ENCODE data around the gene SETD1B.
"Not testable (repeated sequence)": the region's sequence is repeated elsewhere in the genome, so short reads cannot be mapped to it uniquely, and the experiment has no call there.

Gene SETD1B

DNA sequence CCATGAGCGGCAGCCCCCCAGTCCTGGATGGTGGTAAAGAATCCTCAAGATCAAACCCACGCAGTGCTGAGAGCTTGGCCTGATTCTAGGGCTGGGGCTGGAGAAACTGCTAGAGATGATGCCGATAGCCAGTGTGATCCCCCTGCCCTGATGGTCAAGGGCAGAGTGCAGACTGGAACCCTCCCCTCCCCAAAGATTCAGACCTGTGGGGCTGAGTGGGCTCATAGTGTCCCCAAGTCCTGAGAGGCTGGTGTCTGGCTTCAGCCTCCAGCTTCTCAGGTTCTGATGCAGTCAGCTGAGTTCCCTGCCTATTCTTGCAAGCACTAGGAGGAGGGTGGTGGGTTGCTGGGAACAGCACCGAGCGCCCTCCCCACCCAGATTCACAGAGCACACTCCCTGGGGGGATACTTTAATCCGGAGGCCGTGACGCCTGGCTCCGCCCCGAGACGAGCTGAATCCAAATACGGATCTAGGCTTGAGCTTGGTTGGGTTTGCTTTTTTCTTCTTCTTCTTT is 22.3 kb upstream of the SETD1B start:
- no peak for DNase-seq

DNA sequence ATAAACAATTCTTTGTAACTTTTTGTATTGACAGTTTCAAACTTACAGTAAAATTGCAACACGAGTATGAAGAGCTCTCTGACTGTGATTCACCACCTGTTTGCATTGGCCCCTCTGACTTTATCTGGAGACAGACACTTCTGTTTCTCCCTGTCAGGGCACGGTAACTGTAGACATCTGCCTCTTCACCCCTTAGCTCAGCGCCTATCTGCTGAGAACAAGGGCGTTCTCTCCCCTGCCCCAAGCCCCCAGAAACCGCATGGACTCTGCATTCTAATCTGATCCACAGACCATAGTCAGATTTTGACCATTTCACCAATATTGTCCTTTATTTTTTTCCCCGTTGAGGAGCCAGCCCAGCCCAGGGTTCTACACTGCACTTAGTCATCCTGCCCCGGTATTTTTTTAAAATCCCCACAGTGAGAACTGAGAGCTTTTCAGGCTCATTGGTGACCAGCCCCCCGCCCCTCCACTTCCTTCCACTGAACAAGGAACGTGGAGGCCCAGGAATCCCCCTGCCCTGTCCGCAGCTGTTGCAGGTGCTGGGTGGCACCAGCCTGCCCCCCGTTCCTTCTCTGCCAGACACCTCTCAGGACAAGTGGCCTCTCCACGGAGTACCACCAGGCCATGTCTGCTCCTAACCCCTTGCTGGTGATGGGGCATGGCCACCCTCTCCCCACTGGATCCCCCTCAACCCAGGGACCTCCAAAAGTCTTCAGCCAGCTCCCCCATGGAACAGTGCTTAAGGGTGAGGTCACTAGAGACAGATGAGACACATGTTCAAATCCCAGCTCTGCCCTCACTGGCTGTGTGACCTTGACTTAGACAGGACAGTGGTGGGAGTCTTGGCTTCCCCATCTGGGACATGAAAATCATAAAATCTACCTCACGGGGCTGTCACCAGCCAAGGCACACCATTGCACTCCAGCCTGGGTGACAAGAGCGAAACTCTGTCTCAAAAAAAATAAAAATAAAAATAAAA is 21.5 kb upstream of the SETD1B start:
- DNase-seq: no peak

DNA sequence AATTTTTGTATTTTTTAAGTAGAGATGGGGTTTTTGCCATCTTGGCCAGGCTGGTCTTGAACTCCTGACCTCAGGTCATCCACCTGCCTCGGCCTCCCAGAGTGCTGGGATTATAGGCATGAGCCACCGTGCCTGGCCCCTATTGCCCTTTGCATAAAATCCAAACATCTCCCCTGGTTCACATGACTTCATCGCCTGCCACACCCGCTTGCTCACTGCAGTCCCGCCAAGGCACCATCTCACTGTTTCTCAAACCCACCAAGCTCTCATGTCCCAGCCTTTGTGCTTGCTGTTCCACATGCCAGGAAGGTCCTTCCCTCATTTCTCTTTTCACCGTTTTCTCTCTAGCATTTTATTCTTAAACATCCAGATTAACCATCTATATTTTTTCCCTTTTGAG is 20.0 kb upstream of the SETD1B start:
- no peak for DNase-seq

GRCh38 chr12:121784460-121784859 is 19.3 kb upstream of the SETD1B start:
- DNase-seq: no peak

- no peak for DNase-seq
Measured at GRCh38 chr12:121786440-121786825, 17.4 kb upstream of the SETD1B start.

- DNase-seq: no peak
Measured at GRCh38 chr12:121787063-121788025, 16.5 kb upstream of the SETD1B start.

DNA sequence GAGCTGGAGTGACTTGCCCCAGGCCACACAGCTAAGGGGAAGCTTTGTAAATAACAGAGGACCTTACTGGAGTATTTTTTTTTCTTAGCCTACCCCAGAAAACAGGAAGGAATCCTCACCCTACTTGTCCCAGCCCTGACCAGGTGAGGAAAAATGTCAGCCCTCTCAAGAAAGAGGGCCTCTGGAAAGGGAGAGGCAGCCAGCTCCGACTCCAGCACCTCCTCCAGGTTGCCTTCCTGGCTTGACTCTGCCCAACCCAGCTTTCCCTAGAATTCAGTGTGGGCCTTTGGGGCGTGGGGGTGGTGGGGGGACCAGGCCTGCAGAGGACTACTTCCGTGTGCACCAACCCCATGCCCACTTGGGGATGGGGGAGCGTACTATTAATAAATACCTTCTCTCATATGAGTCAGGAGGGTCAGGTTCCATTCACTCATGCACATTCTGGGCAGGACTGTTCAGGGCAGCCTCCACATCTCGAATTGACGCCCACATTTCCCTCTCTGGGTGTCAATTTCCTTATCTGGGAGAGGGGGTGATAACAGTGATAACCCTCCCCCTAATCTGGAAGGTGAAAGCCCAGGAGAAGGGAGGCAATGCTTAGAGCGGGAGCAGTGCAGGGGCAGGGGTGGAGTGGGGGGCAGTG is 15.5 kb upstream of the SETD1B start:
- no peak for DNase-seq

- no peak for DNase-seq
Measured at GRCh38 chr12:121789233-121789781, 14.5 kb upstream of the SETD1B start.

- no peak for DNase-seq
Measured at GRCh38 chr12:121789800-121790728, 13.7 kb upstream of the SETD1B start.

- not testable (repeated sequence) for DNase-seq
Measured at GRCh38 chr12:121790785-121791184, 13.0 kb upstream of the SETD1B start.

- no peak for DNase-seq
Measured at GRCh38 chr12:121791671-121792551, 11.9 kb upstream of the SETD1B start.

DNA sequence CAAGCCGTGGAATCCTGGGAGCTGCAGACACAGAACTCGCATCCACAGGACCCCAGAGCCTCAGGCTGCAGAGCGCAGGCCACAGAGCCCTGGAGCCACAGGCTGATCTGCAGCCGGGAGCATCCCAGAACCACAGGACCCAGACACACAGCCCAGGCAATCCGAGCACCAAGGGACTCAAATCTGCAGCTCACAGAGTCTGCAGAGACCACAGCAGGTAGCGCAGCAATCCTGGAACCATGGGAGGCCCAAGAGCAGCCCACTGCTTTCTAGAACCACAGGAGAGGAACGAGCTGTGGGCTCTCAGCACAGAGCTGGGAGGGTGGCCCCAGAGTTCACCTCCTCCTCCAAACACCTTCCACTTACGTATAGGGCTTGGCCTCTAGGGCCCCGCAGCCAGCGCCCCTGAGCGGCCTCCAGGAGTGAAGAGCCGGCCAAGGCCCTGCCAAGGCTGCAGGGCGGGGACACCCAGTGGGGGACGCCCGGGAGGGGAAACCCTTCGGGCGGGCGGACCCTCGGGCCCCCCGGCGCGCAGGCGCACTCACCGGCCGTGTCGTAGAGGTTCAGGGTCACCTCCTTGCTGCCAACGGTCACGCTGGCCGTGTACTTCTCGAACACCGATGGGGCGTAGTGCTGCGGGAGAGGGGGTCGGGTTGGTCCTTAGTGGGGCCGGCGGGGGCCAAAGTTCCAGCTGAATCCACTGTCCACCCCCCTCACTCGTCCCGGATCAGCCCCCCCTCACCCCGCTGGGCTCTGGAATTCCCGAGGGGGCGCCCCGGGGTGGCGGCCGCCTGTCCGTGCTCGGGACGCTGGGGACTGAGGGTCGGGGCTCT is 11.0 kb upstream of the SETD1B start:
- no peak for DNase-seq

DNA sequence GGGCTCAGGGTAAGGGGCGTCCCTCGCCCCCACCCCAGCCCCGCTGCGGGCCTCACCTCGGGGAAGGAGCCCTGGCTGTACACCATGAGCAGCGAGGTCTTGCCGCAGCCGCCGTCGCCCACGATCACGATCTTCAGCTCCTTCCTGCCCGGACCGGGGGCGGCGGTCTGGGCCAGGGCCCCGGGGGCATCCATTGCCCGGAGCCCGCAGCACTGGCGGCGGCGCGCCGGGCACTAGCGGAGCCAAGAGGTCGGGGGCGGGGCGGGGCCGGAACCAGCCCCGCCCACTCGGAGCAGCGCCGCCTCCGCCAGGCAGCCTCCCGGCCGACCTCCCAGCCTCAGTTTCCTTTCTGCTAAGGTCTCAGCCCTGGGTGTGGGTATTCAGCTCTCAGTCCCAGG is 10.4 kb upstream of the SETD1B start, which contains the start of gene RHOF:
TSS of gene RHOF (minus strand) at position 249 of the 398 bp plus-strand sequence. CDS start at position 194, 55 bp downstream.
- DNase-seq: no peak

DNA sequence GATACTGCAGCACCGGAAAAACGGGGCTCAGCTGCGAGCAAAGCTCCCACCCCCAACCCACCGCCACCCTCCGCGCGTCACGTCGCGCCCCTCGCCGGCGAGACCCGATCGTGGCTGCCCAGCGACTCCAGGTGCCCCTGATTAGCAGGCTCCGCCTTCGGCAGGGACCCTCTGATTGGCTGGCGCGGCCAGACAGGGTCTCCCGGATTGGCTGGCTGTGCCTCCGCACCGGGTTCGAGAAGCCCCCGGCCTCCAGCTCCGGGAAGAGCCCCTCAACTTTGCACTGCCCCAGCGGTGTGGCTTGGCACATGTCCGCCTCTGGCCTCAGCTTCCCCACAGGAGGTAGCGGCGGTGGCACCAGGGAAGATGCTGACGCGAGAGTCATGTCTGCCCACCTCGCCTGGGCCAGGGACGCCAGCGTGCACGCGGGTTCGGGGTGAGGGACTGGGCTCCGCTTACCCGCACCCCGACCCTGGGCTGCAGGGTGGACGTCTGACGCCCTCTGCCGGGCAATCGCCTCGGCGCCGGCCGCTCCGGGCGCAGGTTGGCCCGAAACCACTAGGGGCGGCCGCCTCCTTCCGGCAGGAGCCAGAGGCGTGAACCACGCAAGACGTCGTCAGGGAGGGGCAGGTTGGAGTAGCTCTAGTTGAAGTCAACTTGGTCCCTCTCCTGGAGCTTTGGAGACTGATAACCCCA is 9.8 kb upstream of the SETD1B start:
- DNase-seq: no peak

DNA sequence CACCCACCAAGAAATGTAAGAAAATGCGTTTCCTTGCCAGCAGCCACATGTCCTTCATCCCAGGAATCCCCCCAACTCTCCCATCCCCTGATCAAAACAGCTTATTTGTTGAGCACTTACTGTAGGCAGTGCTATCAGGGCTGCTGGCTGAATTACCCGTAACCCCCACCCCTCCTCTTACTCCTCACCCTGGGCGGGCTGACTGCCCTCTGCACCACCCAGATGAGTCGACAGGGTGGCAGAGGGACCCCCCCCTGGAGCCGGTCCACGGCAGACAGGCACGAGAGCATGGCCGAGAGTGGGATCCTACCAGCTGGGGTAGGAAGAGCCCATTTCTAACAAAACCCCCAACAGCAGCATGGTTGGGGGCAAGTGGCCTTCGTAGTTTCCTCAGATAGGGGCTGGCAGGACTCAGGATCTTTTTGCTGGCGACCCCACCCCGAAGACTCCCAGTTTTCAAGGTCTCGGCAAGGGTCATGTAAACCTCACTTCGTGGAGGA is 9.2 kb upstream of the SETD1B start:
- DNase-seq: no peak

- DNase-seq: peak; percentile 26
Measured at GRCh38 chr12:121795034-121795968, 8.5 kb upstream of the SETD1B start.

Measured in DMS79 treated with DMSO at 0.1 percent for 48 hours (cell line).